HepG2 (cell line): ENCODE results near the gene EPHA6. TPM values are rescaled to one million over a fixed set of nuclear protein-coding genes. Genes with fewer than 3 reads are reported as not detected.

Source experiments
- ATAC-seq: fragments of 200-7000 bp; cut with Tn5 transposase; 3 replicates; pipeline ENCODE4 v1.9.1; 2020; ENCODE audit warnings: mild to moderate bottlenecking, moderate library complexity
- BruUV-seq: library from RNA; stranded (reverse); fragments of 400-500 nt; replicated peaks from 2 replicates; lab custom pipeline; 2021; lab: Mats Ljungman, UMichigan
- CTCF ChIA-PET: fragments of 300-600 bp; formaldehyde crosslinking; extraction: SDS; loops from one replicate; lab custom pipeline; 2021; ENCODE audit warnings: low total read pairs, inconsistent platforms, low intra/inter-chr PET ratio; lab: Yijun Ruan, JAX
- POLR2A ChIA-PET: fragments of 350-600 bp; sonication (Branson Sonifier 250); formaldehyde crosslinking; loops from one replicate; lab custom pipeline; 2020; ENCODE audit warnings: antibody characterized with exemption, inconsistent platforms; lab: Yijun Ruan, JAX
- DNase-seq: peaks from one replicate; pipeline ENCODE4 v3.0.0-alpha.2; 2015; ENCODE audit warnings: low spot score
- FAIRE-seq: peaks from 3 replicates; lab custom pipeline; 2011; peaks lifted over from hg19 to GRCh38; lab: Jason Lieb, UNC
- H2AFZ ChIP-seq: one replicate; pipeline ENCODE4 v1.6.1; 2011; ENCODE audit warnings: low read length, inconsistent platforms
- H3K27ac ChIP-seq: fragments of 300-600 bp; 3 replicates; pipeline ENCODE4 v1.8.0; 2011; ENCODE audit warnings: mixed run types, mild to moderate bottlenecking, mixed read lengths, low read length, inconsistent platforms; ENCODE audit not compliant: insufficient read depth; ENCODE audit errors: extremely low read length
- H3K27me3 ChIP-seq, 2 experiments: fragments of 200-600 bp in 1 of 2; 2 replicates in 1 of 2; 3 replicates in 1 of 2; pipeline versions ENCODE4 v1.6.0 to v1.8.0; 2011; ENCODE audit warnings: low read length in 2 of 2, mild to moderate bottlenecking in 2 of 2, moderate library complexity in 2 of 2, inconsistent platforms in 1 of 2; ENCODE audit not compliant: insufficient read depth in 2 of 2, control insufficient read depth in 1 of 2
- H3K36me3 ChIP-seq, 2 experiments: fragments of 200-600 bp in 1 of 2; replicated peaks in 1 of 2; 2 replicates in 1 of 2; 3 replicates in 1 of 2; pipeline versions ENCODE4 v1.5.1 to v1.8.0; 2011; ENCODE audit warnings: low read length in 2 of 2, inconsistent platforms in 1 of 2; ENCODE audit not compliant: insufficient read depth in 2 of 2, control insufficient read depth in 1 of 2
- H3K4me1 ChIP-seq: 2 replicates; pipeline ENCODE4 v1.5.1; 2012; ENCODE audit warnings: low read length, inconsistent platforms; ENCODE audit not compliant: insufficient read depth
- H3K4me2 ChIP-seq: 2 replicates; pipeline ENCODE4 v1.6.0; 2011; ENCODE audit warnings: low read depth, low read length, inconsistent platforms
- H3K4me3 ChIP-seq, 3 experiments: fragments of 200-600 bp in 1 of 3; sonication (generic), shearing (Covaris generic) in 1 of 3; replicated peaks in 1 of 3; 2 replicates each; pipeline ENCODE4 v1.5.1; 2011 to 2016; ENCODE audit warnings: low read length in 3 of 3, inconsistent platforms in 2 of 3, low read depth in 2 of 3, mild to moderate bottlenecking in 2 of 3, control low read depth in 1 of 3, mixed read lengths in 1 of 3; ENCODE audit not compliant: insufficient read depth in 1 of 3
- H3K79me2 ChIP-seq: one replicate; pipeline ENCODE4 v1.6.1; 2011; ENCODE audit warnings: low read length, inconsistent platforms; ENCODE audit not compliant: insufficient read depth
- H3K9ac ChIP-seq: 2 replicates; pipeline ENCODE4 v1.6.0; 2011; ENCODE audit warnings: mild to moderate bottlenecking, low read depth, low read length, inconsistent platforms; ENCODE audit not compliant: insufficient read depth
- H3K9me3 ChIP-seq: 2 replicates; pipeline ENCODE4 v1.5.1; 2012; ENCODE audit warnings: mild to moderate bottlenecking, low read length
- H4K20me1 ChIP-seq: 2 replicates; pipeline ENCODE4 v1.6.0; 2011; ENCODE audit warnings: inconsistent platforms, mild to moderate bottlenecking, low read length, moderate library complexity; ENCODE audit not compliant: insufficient read depth
- BRD4 ChIP-seq: sonication (generic); formaldehyde crosslinking; IDR thresholded peaks from 2 replicates; pipeline ENCODE4 v1.4.0; 2020; ENCODE audit warnings: missing genetic modification reagents
- ESRRA ChIP-seq: sonication (generic); formaldehyde crosslinking; IDR thresholded peaks from 2 replicates; pipeline ENCODE4 v1.5.1; 2020; ENCODE audit warnings: mild to moderate bottlenecking, low read depth, missing genetic modification reagents
- GABPA ChIP-seq, 2 experiments: IDR thresholded peaks; 2 replicates each; pipeline ENCODE4 v1.6.1; 2011 to 2016; ENCODE audit warnings: low read depth in 2 of 2, low read length in 1 of 2, missing biosample characterization in 1 of 2, missing genetic modification characterization in 1 of 2
- HNRNPK ChIP-seq: fragments of 200-400 bp; formaldehyde crosslinking; IDR thresholded peaks from 2 replicates; pipeline ENCODE4 v1.6.1; 2018; ENCODE audit warnings: low read length, low read depth, moderate library complexity, mild to moderate bottlenecking; ENCODE audit not compliant: poor library complexity, severe bottlenecking
- LBX2 ChIP-seq: sonication (generic); formaldehyde crosslinking; IDR thresholded peaks from 2 replicates; pipeline ENCODE4 v1.5.0; 2020; ENCODE audit warnings: missing genetic modification reagents, mild to moderate bottlenecking, borderline replicate concordance
- MATR3 ChIP-seq: sonication (generic); formaldehyde crosslinking; IDR thresholded peaks from 2 replicates; pipeline ENCODE4 v1.4.0; 2020; ENCODE audit warnings: missing genetic modification reagents
- PHF20 ChIP-seq: sonication (generic); formaldehyde crosslinking; IDR thresholded peaks from 2 replicates; pipeline ENCODE4 v1.5.0; 2020; ENCODE audit warnings: mild to moderate bottlenecking, missing genetic modification reagents
- POGZ ChIP-seq: sonication (generic); formaldehyde crosslinking; IDR thresholded peaks from 2 replicates; pipeline ENCODE4 v1.4.0; 2020; ENCODE audit warnings: mild to moderate bottlenecking, missing genetic modification reagents
- RBFOX2 ChIP-seq: fragments of 200-400 bp; formaldehyde crosslinking; IDR thresholded peaks from 2 replicates; pipeline ENCODE4 v1.6.1; 2017; ENCODE audit warnings: low read depth, mild to moderate bottlenecking, low read length
- SIN3B ChIP-seq: fragments of 150-350 bp; IDR thresholded peaks from 2 replicates; pipeline ENCODE4 v1.6.1; 2014; ENCODE audit warnings: low read length
- WIZ ChIP-seq: sonication (generic); formaldehyde crosslinking; IDR thresholded peaks from 2 replicates; pipeline ENCODE4 v1.5.1; 2020; ENCODE audit warnings: mild to moderate bottlenecking, missing genetic modification reagents
- ZBED4 ChIP-seq: sonication (generic); formaldehyde crosslinking; IDR thresholded peaks from 2 replicates; pipeline ENCODE4 v1.4.0; 2020; ENCODE audit warnings: missing genetic modification reagents, borderline replicate concordance
- ZBTB21 ChIP-seq: sonication (generic); formaldehyde crosslinking; IDR thresholded peaks from 2 replicates; pipeline ENCODE4 v1.4.0; 2020; ENCODE audit warnings: missing genetic modification reagents
- ZBTB43 ChIP-seq: sonication (generic); formaldehyde crosslinking; conservative IDR thresholded peaks from 2 replicates; pipeline ENCODE4 v1.4.0; 2020; ENCODE audit warnings: missing genetic modification reagents
- ZNF30 ChIP-seq: sonication (generic); formaldehyde crosslinking; IDR thresholded peaks from 2 replicates; pipeline ENCODE4 v1.5.0; 2020; ENCODE audit warnings: mild to moderate bottlenecking, missing genetic modification reagents
- ZNF431 ChIP-seq: sonication (generic); formaldehyde crosslinking; IDR thresholded peaks from 2 replicates; pipeline ENCODE4 v1.9.0; 2022; ENCODE audit warnings: missing genetic modification reagents, low read depth, mild to moderate bottlenecking, borderline replicate concordance
- ZNF503 ChIP-seq: sonication (generic); formaldehyde crosslinking; IDR thresholded peaks from 2 replicates; pipeline ENCODE4 v1.4.0; 2020; ENCODE audit warnings: missing genetic modification reagents
- ZNF577 ChIP-seq: sonication (generic); formaldehyde crosslinking; IDR thresholded peaks from 2 replicates; pipeline ENCODE4 v1.4.0; 2020; ENCODE audit warnings: mild to moderate bottlenecking, low read depth, missing genetic modification reagents, borderline replicate concordance
- ZNF580 ChIP-seq: IDR thresholded peaks from 2 replicates; pipeline ENCODE4 v1.6.1; 2016; ENCODE audit warnings: low read depth, borderline replicate concordance
- WGBS: methylation state at CpG from one replicate; pipeline ENCODE4 v1.1.6; 2017; ENCODE audit warnings: low lambda C conversion rate; 5-methylcytosine and 5-hydroxymethylcytosine counted together
- in situ Hi-C: cut with HindIII; loops from 2 replicates; pipeline ENCODE4 v1.10.0; 2017; ENCODE audit warnings: low pct_unique_long_range_greater_than_20kb; ENCODE audit not compliant: extremely low pct_ligation_motif_present
- intact Hi-C: fragments of 100-400 bp; cut with micrococcal nuclease; formaldehyde crosslinking; loops from one replicate; pipeline ENCODE4 v1.10.0; 2022; ENCODE audit not compliant: unreplicated experiment
- polyA plus RNA-seq, 8 experiments: library from polyadenylated mRNA; depleted of rRNA in 3 of 8; stranded (reverse) in 7 of 8; unstranded in 1 of 8; fragments of >200 nt; fragmentation: Illumina TruSeq in 4 of 8; extraction: Trizol in 4 of 8; gene quantifications; 2 replicates each; pipeline versions ENCODE4 v1.2.1 to v1.2.3, GENCODE V29; 2011 to 2016; ENCODE audit warnings: low read depth in 4 of 8, missing spikeins in 1 of 8, mixed read lengths in 1 of 8; ENCODE audit not compliant: insufficient read depth in 1 of 8
- total RNA-seq, 5 experiments: library from RNA; depleted of rRNA; stranded (reverse); fragments of >200 nt; fragmentation: Illumina TruSeq; extraction: Trizol; gene quantifications; 2 replicates each; pipeline ENCODE4 v1.2.3, GENCODE V29; 2016; ENCODE audit warnings: low read depth in 1 of 5

Gene EPHA6
- total and polyA plus RNA-seq, 2 of the 13 experiments (the other 11 are each of a cell fraction or from before 2014, with no cell fraction given), result not detected

GRCh38 chr3:96852849-96853248 lies 38.5 kb downstream of the EPHA6 start:
- H3K4me2 ChIP-seq, result no peak overlapping the region
- H4K20me1 ChIP-seq, result no peaks in the 10 kb centered on the region
- no peaks in the 10 kb centered on the region for H3K9me3 ChIP-seq
- ATAC-seq (no peak), DNase-seq (no peak)
- H3K4me3 ChIP-seq, result no peak overlapping the region
- no peaks in the 10 kb centered on the region for H3K27me3 ChIP-seq
- no peaks in the 10 kb centered on the region for H3K36me3 ChIP-seq
- intact Hi-C loops, result no loop called here
- 24% methylated on average over 2 of the region's 2 CpGs for WGBS
- H3K9ac ChIP-seq, result no peak overlapping the region
- H3K4me1 ChIP-seq, result no peaks in the 10 kb centered on the region
- BruUV-seq, result no TSS peak
- H2AFZ ChIP-seq, result no peak overlapping the region
- in situ Hi-C loops, result no loop called here
- CTCF ChIA-PET, result no interaction called here
- H3K79me2 ChIP-seq, result no peaks in the 10 kb centered on the region
- TF ChIP-seq PHF20 (CRISPR knock-in tag), result no peak
- no peak for TF ChIP-seq GABPA (IDR thresholded peaks at IDR 0.05; ENCODE audit: low read depth, low read length)
- TF ChIP-seq GABPA (CRISPR knock-in tag; IDR thresholded peaks at IDR 0.05; ENCODE audit: low read depth), result no peak
- no peak for TF ChIP-seq ZNF30
- no peak for TF ChIP-seq ZNF503 (CRISPR knock-in tag)
- TF ChIP-seq BRD4 (CRISPR knock-in tag), result no peak
- TF ChIP-seq ZNF577 (CRISPR knock-in tag), result no peak
- no peak for TF ChIP-seq RBFOX2
- no peak for TF ChIP-seq HNRNPK
- no peak for TF ChIP-seq WIZ (CRISPR knock-in tag)
- TF ChIP-seq ZBTB21, result no peak
- TF ChIP-seq ZBTB43 (CRISPR knock-in tag), result no peak
- TF ChIP-seq ESRRA (CRISPR knock-in tag), result no peak
- no peak for TF ChIP-seq POGZ (CRISPR knock-in tag)
- no peak for TF ChIP-seq LBX2 (CRISPR knock-in tag)
- TF ChIP-seq MATR3, result no peak
- no peak for TF ChIP-seq ZNF580 (CRISPR knock-in tag)
- TF ChIP-seq ZNF431 (CRISPR knock-in tag), result no peak
- TF ChIP-seq SIN3B, result no peak
- TF ChIP-seq ZBED4 (CRISPR knock-in tag), result no peak
- TF ChIP-seq, all 625 proteins: peak for 0
- no peak overlapping the region for H3K27ac ChIP-seq
- no peak for FAIRE-seq
- POLR2A ChIA-PET, result no interaction called here
